LNCAP (cell line): ENCODE measurements around the gene ZNF648.

Experiments
- TF ChIP-seq, protein P1 (sequence below): fragments of 450-650 bp; IDR thresholded peaks from 2 replicates; pipeline ENCODE4 v1.5.1; 2017; ENCODE audit warnings: mild to moderate bottlenecking

The ZNF648 gene

DNA sequence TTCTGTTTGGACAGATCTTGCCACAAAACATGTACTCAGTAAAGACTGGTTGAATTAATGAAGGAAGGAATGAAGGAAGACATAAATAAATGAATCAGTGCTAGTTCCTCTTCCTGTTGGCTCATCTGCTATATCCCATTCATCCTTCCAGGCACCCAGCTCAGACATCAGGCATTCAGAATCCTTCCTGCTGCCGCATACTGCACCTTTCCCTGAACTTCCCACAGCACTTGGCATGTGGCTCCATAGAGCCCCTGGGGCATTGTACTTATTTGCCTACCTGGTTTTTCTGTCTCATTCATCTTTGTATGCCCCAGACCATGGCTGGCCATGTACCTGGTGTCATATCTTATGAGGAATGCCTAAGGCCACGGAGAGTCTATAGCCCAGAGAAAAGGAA lies 34.4 kb upstream of the ZNF648 start:
- TF ChIP-seq, protein P1, sequence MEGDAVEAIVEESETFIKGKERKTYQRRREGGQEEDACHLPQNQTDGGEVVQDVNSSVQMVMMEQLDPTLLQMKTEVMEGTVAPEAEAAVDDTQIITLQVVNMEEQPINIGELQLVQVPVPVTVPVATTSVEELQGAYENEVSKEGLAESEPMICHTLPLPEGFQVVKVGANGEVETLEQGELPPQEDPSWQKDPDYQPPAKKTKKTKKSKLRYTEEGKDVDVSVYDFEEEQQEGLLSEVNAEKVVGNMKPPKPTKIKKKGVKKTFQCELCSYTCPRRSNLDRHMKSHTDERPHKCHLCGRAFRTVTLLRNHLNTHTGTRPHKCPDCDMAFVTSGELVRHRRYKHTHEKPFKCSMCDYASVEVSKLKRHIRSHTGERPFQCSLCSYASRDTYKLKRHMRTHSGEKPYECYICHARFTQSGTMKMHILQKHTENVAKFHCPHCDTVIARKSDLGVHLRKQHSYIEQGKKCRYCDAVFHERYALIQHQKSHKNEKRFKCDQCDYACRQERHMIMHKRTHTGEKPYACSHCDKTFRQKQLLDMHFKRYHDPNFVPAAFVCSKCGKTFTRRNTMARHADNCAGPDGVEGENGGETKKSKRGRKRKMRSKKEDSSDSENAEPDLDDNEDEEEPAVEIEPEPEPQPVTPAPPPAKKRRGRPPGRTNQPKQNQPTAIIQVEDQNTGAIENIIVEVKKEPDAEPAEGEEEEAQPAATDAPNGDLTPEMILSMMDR: no peak

DNA sequence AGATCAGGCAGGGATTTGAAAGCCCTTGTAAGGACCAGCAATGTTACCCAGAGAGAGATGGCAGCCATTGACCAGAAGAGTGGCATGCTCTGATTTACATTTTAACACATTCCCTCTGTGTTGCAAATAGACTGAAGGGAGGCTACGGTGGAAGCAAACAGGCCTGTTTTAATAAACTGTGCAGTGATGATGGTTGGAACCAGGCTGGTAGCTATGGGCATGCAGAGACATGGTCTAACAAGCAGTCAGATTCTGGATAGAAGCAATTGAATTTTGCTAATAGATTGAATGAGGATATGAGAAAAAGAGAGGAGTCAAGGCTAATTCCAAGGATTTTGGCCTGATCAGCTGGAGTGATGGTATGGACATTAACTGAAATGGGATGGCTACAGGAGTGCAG lies 32.3 kb upstream of the ZNF648 start:
- TF ChIP-seq, protein P1: no peak

DNA sequence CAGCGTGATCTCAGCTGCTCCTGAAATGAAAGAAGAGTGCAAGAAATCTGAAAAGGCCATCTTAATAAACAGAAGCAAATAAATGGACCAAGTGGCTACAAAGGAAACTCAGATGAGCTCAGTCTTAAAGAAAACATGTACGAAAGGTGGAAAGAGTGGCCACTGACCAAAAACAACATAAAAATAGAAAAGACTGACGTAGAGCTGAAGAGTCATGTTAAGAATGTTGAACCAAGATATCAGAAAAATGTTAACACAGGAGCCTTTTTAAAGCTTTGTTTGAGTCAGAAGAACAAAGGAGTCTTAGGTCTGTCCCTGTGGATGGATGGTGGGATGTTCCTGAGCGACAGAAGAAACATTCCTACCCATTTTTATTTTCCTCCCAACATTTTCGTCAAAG lies 30.8 kb upstream of the ZNF648 start:
- TF ChIP-seq, protein P1: no peak

DNA sequence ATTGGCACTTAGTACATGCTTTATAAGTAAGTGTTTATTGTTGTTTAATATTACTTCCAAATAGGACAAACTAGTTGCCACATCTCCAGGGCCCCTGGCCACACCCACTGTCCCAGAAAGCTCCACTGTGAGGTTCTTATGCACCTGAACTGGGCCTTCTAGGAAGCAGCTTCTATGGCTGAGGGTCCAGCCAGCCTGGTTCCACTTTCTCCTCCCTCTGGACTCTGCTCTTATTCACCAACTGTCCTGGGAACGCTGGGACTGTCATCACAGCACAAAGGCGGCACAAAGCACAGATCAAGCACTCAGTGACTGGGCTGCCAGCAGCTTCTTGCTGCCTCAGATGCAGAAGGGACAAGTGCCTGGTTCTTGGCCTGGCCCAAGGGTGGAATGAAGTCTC lies 29.6 kb upstream of the ZNF648 start:
- TF ChIP-seq, protein P1: no peak

DNA sequence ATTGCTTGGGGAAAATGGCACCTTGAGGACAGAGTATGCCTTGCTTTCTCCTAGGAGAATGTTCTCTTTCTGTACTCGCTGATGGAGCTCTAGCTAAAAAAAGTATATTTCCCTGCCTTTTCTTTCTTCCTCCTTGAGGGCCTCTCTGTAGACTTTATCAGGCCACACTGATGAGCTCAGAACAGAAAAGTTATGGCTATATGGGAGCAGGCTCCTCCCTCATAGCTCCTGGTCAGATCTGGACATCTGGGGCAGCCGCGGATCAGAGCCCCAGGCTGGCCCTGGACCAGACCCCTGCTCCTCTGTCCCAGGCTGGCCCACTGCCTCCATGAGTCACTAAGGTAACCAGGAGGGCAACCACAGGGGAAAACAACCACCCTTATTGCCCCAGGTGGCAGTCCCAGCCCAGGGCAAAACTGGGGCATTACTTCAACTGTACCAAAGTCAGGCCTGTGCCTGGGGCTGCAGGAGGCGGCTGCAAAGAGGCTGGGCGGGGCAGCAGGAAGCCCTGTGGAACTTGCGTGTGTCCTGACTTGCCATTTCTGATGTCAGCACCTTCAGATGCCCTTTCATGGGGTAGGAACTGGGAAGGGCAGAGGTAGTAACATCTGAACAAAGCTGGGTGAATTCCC lies 26.3 kb upstream of the ZNF648 start:
- TF ChIP-seq, protein P1: no peak

DNA sequence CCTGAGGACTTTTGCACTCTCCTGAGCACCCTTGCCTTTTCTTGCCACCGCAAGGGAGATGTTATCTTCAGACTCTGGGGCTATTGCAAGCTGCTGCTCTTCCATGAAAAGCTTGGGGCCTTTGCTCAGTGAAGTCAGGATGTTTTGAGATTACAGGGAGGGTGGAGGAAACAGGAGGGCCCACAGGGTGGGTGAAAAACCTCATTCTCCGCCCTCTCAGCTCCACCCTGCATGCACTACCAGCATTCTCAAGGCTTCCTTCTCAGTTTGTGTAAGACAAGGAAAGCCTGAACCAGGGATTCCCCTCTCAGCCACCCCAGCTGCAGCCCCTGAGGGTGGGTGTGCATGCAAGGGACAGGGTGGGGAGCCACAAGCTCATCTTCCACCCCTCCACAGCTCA lies 25.8 kb upstream of the ZNF648 start:
- TF ChIP-seq, protein P1: no peak

DNA sequence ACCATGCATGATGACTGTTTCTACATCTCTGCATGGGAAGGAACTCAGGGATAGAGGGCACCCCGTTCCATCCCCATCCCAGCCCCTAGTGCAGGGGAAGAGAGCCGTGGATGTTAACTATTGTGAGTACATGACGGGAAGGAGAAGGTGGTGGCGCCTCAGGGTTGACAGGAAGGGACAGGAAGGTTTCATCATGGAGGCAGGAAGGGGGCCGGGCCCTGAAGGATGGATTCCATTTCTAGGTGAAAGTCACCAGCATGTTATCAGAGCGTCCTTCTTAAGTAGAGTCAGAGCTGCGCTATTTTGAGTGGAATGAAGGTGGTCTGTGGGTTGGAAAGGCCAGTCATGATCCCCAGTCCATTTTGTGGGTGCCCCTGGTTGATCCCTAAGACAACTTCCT lies 25.1 kb upstream of the ZNF648 start:
- TF ChIP-seq, protein P1: no peak

DNA sequence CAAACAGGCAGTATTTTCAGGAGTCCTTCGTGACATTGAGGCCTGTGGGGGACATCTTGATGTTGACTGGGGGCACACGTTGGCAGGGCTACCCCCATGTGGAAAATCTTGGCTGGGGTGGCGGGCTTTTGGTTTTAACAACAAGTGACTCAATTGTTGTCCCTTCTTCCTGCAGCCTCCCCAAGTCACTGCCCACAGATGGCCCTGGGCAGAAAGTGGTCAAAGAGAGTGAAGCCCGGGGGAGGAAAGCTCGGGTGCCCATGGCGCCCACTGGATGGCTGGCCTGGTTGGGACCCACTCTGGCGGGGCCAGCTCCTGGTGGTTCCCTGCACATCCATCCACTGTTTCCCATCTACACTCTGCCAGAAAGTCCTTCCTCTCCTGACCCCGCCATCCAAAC lies 24.6 kb upstream of the ZNF648 start:
- TF ChIP-seq, protein P1: no peak
